ENCODE data around the gene JCAD.

Gene JCAD

DNA sequence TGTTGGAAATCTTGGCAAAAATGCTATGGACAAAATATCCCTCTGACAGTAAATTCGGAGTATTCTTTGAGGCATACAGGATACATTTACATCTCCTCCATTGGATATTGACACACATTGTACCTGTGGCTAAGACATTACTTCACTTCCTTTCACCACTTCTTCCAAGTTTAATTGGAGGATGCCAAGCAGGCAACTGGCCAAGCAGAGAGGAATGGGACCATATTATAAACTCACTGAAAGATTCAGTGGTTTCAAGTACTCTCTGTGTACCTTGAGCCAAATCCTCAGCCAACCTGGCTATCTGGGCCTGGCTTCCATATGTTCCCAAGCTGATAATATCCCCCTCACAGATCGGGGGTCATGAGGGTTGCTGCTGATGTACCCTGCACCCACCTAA is 14.7 kb upstream of the JCAD start:
- Histone ChIP-seq H2AFZ (no peak overlapping the region), H3K36me3 (ENCODE audit: control insufficient read depth, insufficient read depth, low read length) (no peaks in the 10 kb centered on the region), H3K27me3 (ENCODE audit: control insufficient read depth, insufficient read depth, low read length) (no peaks in the 10 kb centered on the region), H3K9me3 (ENCODE audit: control insufficient read depth, low read length) (no peaks in the 10 kb centered on the region), H3K4me3 (ENCODE audit: low read depth, low read length) (no peak overlapping the region), H3K4me1 (no peaks in the 10 kb centered on the region), H3K27ac (no peak overlapping the region), H3K79me2 (no peaks in the 10 kb centered on the region), H3K9ac (no peak overlapping the region), H3K4me2 (ENCODE audit: low read length) (no peak overlapping the region)
- TF ChIP-seq, protein P1, sequence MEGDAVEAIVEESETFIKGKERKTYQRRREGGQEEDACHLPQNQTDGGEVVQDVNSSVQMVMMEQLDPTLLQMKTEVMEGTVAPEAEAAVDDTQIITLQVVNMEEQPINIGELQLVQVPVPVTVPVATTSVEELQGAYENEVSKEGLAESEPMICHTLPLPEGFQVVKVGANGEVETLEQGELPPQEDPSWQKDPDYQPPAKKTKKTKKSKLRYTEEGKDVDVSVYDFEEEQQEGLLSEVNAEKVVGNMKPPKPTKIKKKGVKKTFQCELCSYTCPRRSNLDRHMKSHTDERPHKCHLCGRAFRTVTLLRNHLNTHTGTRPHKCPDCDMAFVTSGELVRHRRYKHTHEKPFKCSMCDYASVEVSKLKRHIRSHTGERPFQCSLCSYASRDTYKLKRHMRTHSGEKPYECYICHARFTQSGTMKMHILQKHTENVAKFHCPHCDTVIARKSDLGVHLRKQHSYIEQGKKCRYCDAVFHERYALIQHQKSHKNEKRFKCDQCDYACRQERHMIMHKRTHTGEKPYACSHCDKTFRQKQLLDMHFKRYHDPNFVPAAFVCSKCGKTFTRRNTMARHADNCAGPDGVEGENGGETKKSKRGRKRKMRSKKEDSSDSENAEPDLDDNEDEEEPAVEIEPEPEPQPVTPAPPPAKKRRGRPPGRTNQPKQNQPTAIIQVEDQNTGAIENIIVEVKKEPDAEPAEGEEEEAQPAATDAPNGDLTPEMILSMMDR (IDR thresholded peaks at IDR 0.05): no peak

DNA sequence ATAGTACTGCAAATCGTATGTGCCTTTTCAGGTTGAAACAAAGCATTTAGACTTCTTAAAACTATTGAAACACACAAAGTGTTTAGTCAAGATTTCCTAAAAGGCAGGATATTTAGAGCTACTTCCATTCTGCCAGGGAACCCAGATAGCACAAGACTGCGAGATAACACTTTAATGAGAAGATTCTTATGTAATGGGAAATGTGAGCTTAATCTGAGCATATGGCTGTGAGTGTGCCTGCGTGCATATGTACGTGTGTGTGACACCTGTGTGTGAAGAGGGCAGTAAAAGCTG is 14.3 kb upstream of the JCAD start:
- no peaks in the 10 kb centered on the region for H3K36me3 ChIP-seq (ENCODE audit: control insufficient read depth, insufficient read depth, low read length)
- no peak overlapping the region for H2AFZ ChIP-seq
- no peaks in the 10 kb centered on the region for H3K79me2 ChIP-seq
- H3K4me3 ChIP-seq (ENCODE audit: low read depth, low read length): no peak overlapping the region
- no peak overlapping the region for H3K27ac ChIP-seq
- H3K27me3 ChIP-seq (ENCODE audit: control insufficient read depth, insufficient read depth, low read length): no peaks in the 10 kb centered on the region
- H3K9ac ChIP-seq: no peak overlapping the region
- peaks cover under 1% of the 10 kb centered on the region for H3K4me1 ChIP-seq
- H3K9me3 ChIP-seq (ENCODE audit: control insufficient read depth, low read length): no peaks in the 10 kb centered on the region
- H3K4me2 ChIP-seq (ENCODE audit: low read length): no peak overlapping the region
- TF ChIP-seq, protein P1 (IDR thresholded peaks at IDR 0.05): no peak

DNA sequence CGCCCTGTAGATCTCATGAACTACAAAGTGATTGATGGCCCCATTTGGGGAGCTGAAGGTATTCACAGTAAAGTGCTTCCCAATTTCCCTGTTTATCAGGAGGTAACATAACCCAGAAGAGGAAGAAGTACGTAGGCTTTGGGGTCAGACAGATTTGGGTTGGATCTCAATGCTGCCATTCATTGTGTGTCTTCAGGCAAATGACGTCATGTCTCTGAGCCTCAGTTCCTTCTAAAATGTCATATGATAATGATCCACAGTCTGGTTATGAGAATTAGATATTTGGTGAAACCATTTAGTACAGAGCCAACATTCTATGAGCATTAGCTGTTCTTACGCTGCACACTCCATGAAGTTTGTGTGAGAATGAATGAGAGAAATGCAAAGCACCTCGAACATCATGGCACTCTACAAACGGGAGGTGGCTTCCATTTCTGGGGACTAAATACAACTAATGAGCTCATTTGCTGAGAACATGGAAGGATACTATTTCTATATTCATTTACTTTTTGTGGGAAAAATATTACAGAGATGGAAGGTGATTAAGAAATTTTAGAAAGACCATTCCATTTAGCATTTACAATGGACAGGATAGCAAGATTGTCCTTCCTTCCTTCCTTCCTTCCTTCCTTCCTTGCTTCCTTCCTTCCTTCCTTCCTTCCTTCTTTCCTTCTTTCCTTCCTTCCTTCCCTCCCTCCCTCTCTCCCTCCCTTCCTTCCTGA is 13.8 kb upstream of the JCAD start:
- H3K4me2 ChIP-seq (ENCODE audit: low read length): no peak overlapping the region
- TF ChIP-seq, protein P1 (IDR thresholded peaks at IDR 0.05): no peak
- no peak overlapping the region for H3K27ac ChIP-seq
- no peaks in the 10 kb centered on the region for H3K9me3 ChIP-seq (ENCODE audit: control insufficient read depth, low read length)
- H2AFZ ChIP-seq: no peak overlapping the region
- H3K36me3 ChIP-seq (ENCODE audit: control insufficient read depth, insufficient read depth, low read length): no peaks in the 10 kb centered on the region
- peaks cover 2% of the 10 kb centered on the region for H3K4me1 ChIP-seq
- no peak overlapping the region for H3K4me3 ChIP-seq (ENCODE audit: low read depth, low read length)
- H3K79me2 ChIP-seq: no peaks in the 10 kb centered on the region
- no peak overlapping the region for H3K9ac ChIP-seq
- H3K27me3 ChIP-seq (ENCODE audit: control insufficient read depth, insufficient read depth, low read length): no peaks in the 10 kb centered on the region

DNA sequence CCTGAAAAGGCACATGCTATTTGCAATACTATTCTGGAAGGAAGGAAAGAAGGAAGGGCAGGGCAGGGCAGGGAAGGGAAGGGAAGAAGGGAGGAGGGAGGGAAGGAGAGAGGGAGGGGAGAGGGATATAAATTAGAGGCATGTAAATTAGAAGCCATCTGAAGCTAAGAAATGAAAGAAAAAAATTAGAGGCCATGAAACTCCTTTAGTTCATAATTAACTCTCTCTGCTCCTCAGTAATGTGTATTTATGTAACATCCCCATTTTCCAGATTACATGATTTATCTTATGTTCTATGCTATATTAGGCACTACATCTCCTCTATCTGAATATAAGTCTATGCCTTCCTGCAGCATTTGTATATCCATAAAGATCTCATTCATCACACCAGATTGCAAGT is 12.7 kb upstream of the JCAD start:
- Histone ChIP-seq H3K79me2 (no peaks in the 10 kb centered on the region), H3K4me2 (ENCODE audit: low read length) (no peak overlapping the region), H3K9ac (no peak overlapping the region), H3K9me3 (ENCODE audit: control insufficient read depth, low read length) (no peaks in the 10 kb centered on the region), H3K36me3 (ENCODE audit: control insufficient read depth, insufficient read depth, low read length) (no peaks in the 10 kb centered on the region), H3K27ac (no peak overlapping the region), H2AFZ (no peak overlapping the region), H3K27me3 (ENCODE audit: control insufficient read depth, insufficient read depth, low read length) (no peaks in the 10 kb centered on the region), H3K4me3 (ENCODE audit: low read depth, low read length) (no peak overlapping the region), H3K4me1 (peaks cover 2% of the 10 kb centered on the region)
- TF ChIP-seq, protein P1 (IDR thresholded peaks at IDR 0.05): no peak

DNA sequence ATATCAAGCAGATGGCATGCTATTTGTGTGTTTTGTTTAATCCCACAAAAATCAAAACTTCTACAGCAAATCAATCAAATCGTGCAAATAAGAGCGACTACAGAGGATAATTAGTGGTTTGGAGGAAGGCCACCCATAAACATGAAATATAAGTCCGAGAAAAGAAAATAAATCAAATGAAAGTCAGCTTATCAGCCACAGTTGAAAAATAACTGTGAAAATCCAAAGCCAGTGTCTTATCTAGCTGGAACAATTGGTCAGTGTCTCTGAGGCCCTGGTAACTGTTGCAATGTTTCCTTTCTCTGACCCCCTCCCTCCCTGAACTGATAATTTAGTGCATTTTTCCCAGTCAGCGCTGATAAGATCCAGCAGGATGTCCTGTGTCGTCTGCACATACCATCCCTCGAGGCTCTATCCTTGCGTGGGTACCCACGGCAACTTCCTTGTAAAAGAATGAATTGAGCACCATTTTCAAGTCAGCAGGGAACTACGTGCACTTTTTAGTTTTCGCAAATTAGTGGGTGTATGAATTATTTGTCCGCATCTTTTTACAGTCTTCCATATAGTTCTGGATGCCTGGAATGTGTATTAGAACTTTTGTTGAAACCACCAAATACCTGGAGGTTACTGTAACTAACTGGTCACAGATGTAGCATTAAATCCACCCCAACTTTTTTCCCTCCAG is 10.8 kb upstream of the JCAD start:
- Histone ChIP-seq H3K4me3 (ENCODE audit: low read depth, low read length) (no peak overlapping the region), H2AFZ (no peak overlapping the region), H3K4me1 (peaks cover 2% of the 10 kb centered on the region), H3K4me2 (ENCODE audit: low read length) (no peak overlapping the region), H3K79me2 (no peaks in the 10 kb centered on the region), H3K36me3 (ENCODE audit: control insufficient read depth, insufficient read depth, low read length) (no peaks in the 10 kb centered on the region), H3K27me3 (ENCODE audit: control insufficient read depth, insufficient read depth, low read length) (no peaks in the 10 kb centered on the region), H3K27ac (peak overlapping the region; percentile 9), H3K9ac (no peak overlapping the region), H3K9me3 (ENCODE audit: control insufficient read depth, low read length) (no peaks in the 10 kb centered on the region)
- TF ChIP-seq, protein P1 (IDR thresholded peaks at IDR 0.05): no peak

All from parathyroid adenoma (tissue), 2 donors.